GM21515 (cell line): Measurements from ENCODE around the gene GALNT9.
"Not testable (repeated sequence)": the region's sequence is repeated elsewhere in the genome, so short reads cannot be mapped to it uniquely, and the experiment has no call there.

Source experiments
- ATAC-seq: cut with Tn5 transposase; IDR thresholded peaks from one replicate; pipeline ENCODE4 v1.9.1; 2021; ENCODE audit not compliant: unreplicated experiment

The GALNT9 gene

GRCh38 chr12:132151145-132151765, 178.1 kb downstream of the GALNT9 start:
- ATAC-seq, result no peak

GRCh38 chr12:132150780-132151144, 178.6 kb downstream of the GALNT9 start:
- no peak for ATAC-seq

DNA sequence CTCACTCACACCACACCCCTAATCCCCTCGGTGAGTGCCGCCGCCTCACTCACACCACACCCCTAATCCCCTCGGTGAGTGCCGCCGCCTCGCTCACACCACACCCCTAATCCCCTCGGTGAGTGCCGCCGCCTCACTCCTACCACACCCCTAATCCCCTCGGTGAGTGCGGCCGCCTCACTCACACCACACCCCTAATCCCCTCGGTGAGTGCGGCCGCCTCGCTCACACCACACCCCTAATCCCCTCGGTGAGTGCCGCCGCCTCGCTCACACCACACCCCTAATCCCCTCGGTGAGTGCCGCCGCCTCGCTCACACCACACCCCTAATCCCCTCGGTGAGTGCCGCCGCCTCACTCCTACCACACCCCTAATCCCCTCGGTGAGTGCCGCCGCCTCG, 179.9 kb downstream of the GALNT9 start:
- not testable (repeated sequence) for ATAC-seq

- no peak for ATAC-seq
Measured at GRCh38 chr12:132148368-132149045, 180.9 kb downstream of the GALNT9 start.

DNA sequence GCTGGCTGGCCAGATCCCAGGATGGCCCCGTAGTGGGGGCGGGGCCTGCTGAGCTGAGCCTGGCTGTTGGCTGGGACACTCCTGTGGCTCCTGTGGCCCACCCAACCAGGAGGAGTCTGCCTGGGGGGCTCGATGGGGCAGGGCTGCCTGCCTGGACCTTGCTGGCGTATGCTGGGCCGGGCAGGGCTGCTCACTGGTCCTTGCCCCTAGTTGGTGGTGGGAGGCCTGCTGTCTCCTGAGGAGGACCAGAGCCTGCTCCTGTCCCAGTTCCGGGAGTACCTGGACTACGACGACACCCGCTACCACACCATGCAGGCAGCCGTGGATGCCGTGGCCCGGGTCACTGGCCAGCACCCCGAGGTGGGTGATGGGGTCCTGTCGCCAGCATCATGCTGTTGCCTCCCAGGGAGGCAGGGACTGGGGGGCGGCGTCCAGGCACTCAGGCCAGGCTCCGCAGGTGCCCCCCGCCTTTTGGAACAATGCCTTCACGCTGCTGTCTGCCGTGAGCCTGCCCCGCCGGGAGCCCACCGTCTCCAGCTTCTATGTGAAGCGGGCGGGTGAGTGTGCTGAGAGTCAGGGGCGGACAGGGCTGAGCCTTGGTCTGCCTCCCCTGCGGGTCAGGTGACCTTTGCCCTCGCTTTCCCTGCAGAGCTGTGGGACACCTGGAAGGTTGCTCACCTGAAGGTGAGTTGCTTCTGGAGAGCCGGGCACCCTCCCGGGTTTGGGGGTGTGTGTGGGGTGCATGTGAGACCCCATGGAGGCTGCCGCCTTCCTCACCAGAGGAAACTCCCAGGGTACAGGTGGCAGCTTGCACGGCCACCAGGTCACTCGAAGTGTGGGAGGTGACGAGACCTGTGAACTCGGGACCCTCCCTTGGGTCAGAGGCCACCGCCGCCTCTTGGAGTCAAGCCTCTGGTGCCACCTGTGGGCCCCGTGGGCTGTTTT, 181.7 kb downstream of the GALNT9 start:
- no peak for ATAC-seq

DNA sequence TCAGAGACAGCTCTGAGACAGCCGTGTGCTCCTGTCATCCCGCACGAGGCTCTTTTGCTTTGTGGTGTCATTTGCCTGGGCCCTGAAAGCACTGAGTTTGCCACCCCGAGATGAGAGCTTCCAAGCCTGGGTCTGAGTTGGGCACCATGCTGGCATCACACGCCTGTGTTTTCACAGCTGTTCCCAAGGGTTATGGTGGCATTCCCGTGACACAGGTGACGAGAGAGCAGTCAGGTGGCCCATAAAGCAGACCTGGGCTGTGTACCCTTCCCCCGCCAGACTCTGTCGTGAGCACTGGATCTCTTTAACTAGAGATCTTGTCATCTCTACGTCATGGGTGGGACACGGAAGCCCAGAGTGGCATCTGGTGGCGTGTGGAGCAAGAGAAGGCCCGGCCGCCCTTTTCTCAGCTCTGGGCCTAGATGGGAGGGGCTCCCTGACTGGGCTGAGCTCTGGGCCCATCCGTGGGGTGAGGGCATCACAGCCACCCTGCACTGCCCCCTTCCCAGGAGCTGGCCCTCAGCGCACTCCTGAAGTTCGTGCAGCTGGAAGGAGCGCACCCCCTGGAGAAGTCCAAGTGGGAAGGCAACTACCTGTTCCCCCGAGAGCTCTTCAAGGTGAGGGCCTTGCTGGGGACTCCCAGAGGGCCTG, 182.5 kb downstream of the GALNT9 start:
- no peak for ATAC-seq
